ENCODE results near the gene PVALB. TPM values are rescaled to one million over a fixed set of nuclear protein-coding genes. Genes with fewer than 3 reads are reported as not detected.

Gene PVALB
- total RNA-seq, 1 experiment from 2014 or later, result not detected

- peak overlapping the region; percentile 62 for H3K9ac ChIP-seq (ENCODE audit: low read length)
- peak overlapping the region; percentile 35; the same call in 1 of the 2 replicates for H3K4me3 ChIP-seq (ENCODE audit: low read length)
- H2AFZ ChIP-seq (ENCODE audit: low read length), result peak overlapping the region; percentile 58
- 0 out of 2 replicates have a peak, but pooled peaks cover 3% of the 10 kb centered on the region for H4K20me1 ChIP-seq (ENCODE audit: insufficient read depth, low read depth, low read length)
- H3K27me3 ChIP-seq (ENCODE audit: low read length), result no peaks in the 10 kb centered on the region
- H3K9me2 ChIP-seq (replicated peaks; ENCODE audit: insufficient read depth, low read length), result no peaks in the 10 kb centered on the region
- no peaks in the 10 kb centered on the region for H3K9me3 ChIP-seq (ENCODE audit: low read length)
- no peaks in the 10 kb centered on the region for H3K36me3 ChIP-seq (ENCODE audit: insufficient read depth, low read length)
- DNase-seq, result no peak
- H3K27ac ChIP-seq (ENCODE audit: low read length), result no peak overlapping the region
- peak overlapping the region; percentile 58 for H3K4me2 ChIP-seq (ENCODE audit: low read depth, low read length, poor library complexity, severe bottlenecking)
- 0 out of 2 replicates have a peak, but pooled peaks cover 4% of the 10 kb centered on the region for H3K79me2 ChIP-seq (ENCODE audit: low read length)
- peaks cover 20% of the 10 kb centered on the region for H3K4me1 ChIP-seq (ENCODE audit: low read length)
Measured at GRCh38 chr22:36776722-36777121, 40.1 kb downstream of the PVALB start.

DNA sequence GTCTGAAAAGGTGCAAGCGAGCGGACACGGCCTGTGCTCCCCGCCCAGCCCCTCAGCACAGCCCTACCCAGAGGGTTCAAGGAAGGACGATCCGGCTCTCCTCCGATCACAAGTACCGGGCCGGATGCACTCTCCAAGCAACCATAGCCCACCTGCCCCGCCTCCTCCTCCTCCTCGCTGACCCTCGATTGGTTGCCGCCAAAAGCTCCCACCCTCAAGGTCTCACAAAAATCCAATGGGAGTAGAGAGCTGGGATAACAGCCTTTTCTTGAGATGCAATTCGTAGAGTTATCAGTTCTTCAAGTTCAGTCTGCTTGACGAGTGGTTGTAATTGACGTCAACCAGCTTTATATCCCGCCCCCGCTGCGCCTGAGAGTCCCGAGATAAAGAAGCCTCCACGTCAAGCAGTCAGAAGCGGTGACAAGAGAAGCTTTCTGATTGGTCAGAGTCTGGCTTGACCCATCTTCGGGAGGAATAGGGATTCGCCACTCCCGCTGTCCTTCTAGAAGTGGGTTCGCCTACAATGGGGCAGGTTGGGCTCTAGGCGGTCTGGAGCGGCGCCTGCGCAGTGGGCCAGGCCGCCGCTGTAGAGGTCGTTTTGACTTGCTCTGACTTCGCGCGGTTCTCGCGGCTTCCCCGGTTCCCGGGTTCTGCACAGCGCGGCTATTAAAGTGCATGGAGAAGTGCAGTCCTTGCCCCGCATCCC lies 40.7 kb downstream of the PVALB start, which contains the start of gene IFT27:
TSS of gene IFT27 (minus strand) at position 156 of the 706 bp plus-strand sequence. CDS start 412 bp downstream, outside the sequence.
- DNase-seq, result peak; percentile 100
- Histone ChIP-seq H3K4me2 (ENCODE audit: low read depth, low read length, poor library complexity, severe bottlenecking) (peak within 1 kb of the TSS; percentile 87), H3K9me3 (ENCODE audit: low read length) (no peaks in the 10 kb centered on the region), H3K27me3 (ENCODE audit: low read length) (no peaks in the 10 kb centered on the region), H3K27ac (ENCODE audit: low read length) (no peak within 1 kb of the TSS), H4K20me1 (ENCODE audit: insufficient read depth, low read depth, low read length) (0 out of 2 replicates have a peak, but pooled peaks cover 3% of the 10 kb centered on the region), H3K9ac (ENCODE audit: low read length) (peak within 1 kb of the TSS; percentile 84), H3K9me2 (replicated peaks; ENCODE audit: insufficient read depth, low read length) (no peaks in the 10 kb centered on the region), H2AFZ (ENCODE audit: low read length) (peak within 1 kb of the TSS; percentile 69), H3K4me3 (ENCODE audit: low read length) (peak within 1 kb of the TSS; percentile 91), H3K36me3 (ENCODE audit: insufficient read depth, low read length) (no peaks in the 10 kb centered on the region), H3K79me2 (ENCODE audit: low read length) (0 out of 2 replicates have a peak, but pooled peaks cover 4% of the 10 kb centered on the region), H3K4me1 (ENCODE audit: low read length) (peaks cover 17% of the 10 kb centered on the region)

GRCh38 chr22:36775586-36775963 lies 41.3 kb downstream of the PVALB start:
- peak; percentile 74 for DNase-seq
- Histone ChIP-seq H3K27me3 (ENCODE audit: low read length) (no peaks in the 10 kb centered on the region), H3K9me3 (ENCODE audit: low read length) (no peaks in the 10 kb centered on the region), H3K27ac (ENCODE audit: low read length) (no peak overlapping the region), H3K4me2 (ENCODE audit: low read depth, low read length, poor library complexity, severe bottlenecking) (peak overlapping the region; percentile 87), H3K9ac (ENCODE audit: low read length) (peak overlapping the region; percentile 84), H3K36me3 (ENCODE audit: insufficient read depth, low read length) (no peaks in the 10 kb centered on the region), H2AFZ (ENCODE audit: low read length) (peak overlapping the region; percentile 69; the same call in 1 of the 2 replicates), H3K4me3 (ENCODE audit: low read length) (peak overlapping the region; percentile 91), H3K79me2 (ENCODE audit: low read length) (0 out of 2 replicates have a peak, but pooled peaks cover 4% of the 10 kb centered on the region), H3K4me1 (ENCODE audit: low read length) (peaks cover 17% of the 10 kb centered on the region), H4K20me1 (ENCODE audit: insufficient read depth, low read depth, low read length) (0 out of 2 replicates have a peak, but pooled peaks cover 3% of the 10 kb centered on the region), H3K9me2 (replicated peaks; ENCODE audit: insufficient read depth, low read length) (no peaks in the 10 kb centered on the region)

GRCh38 chr22:36773935-36774334 lies 42.9 kb downstream of the PVALB start:
- peaks cover 17% of the 10 kb centered on the region for H3K4me1 ChIP-seq (ENCODE audit: low read length)
- peak; percentile 60 for DNase-seq
- H3K9me2 ChIP-seq (replicated peaks; ENCODE audit: insufficient read depth, low read length), result no peaks in the 10 kb centered on the region
- no peaks in the 10 kb centered on the region for H3K36me3 ChIP-seq (ENCODE audit: insufficient read depth, low read length)
- H3K27me3 ChIP-seq (ENCODE audit: low read length), result no peaks in the 10 kb centered on the region
- H3K4me2 ChIP-seq (ENCODE audit: low read depth, low read length, poor library complexity, severe bottlenecking), result no peak overlapping the region
- H3K9me3 ChIP-seq (ENCODE audit: low read length), result no peaks in the 10 kb centered on the region
- no peak overlapping the region for H3K4me3 ChIP-seq (ENCODE audit: low read length)
- no peak overlapping the region for H3K27ac ChIP-seq (ENCODE audit: low read length)
- 0 out of 2 replicates have a peak, but pooled peaks cover 4% of the 10 kb centered on the region for H3K79me2 ChIP-seq (ENCODE audit: low read length)
- no peak overlapping the region for H2AFZ ChIP-seq (ENCODE audit: low read length)
- H3K9ac ChIP-seq (ENCODE audit: low read length), result no peak overlapping the region
- 0 out of 2 replicates have a peak, but pooled peaks cover 3% of the 10 kb centered on the region for H4K20me1 ChIP-seq (ENCODE audit: insufficient read depth, low read depth, low read length)

GRCh38 chr22:36772451-36772850 lies 44.4 kb downstream of the PVALB start:
- 0 out of 2 replicates have a peak, but pooled peaks cover 3% of the 10 kb centered on the region for H4K20me1 ChIP-seq (ENCODE audit: insufficient read depth, low read depth, low read length)
- no peak overlapping the region for H3K9ac ChIP-seq (ENCODE audit: low read length)
- no peak overlapping the region for H2AFZ ChIP-seq (ENCODE audit: low read length)
- 0 out of 2 replicates have a peak, but pooled peaks cover 4% of the 10 kb centered on the region for H3K79me2 ChIP-seq (ENCODE audit: low read length)
- H3K4me2 ChIP-seq (ENCODE audit: low read depth, low read length, poor library complexity, severe bottlenecking), result no peak overlapping the region
- no peaks in the 10 kb centered on the region for H3K9me2 ChIP-seq (replicated peaks; ENCODE audit: insufficient read depth, low read length)
- no peak for DNase-seq
- peaks cover 17% of the 10 kb centered on the region for H3K4me1 ChIP-seq (ENCODE audit: low read length)
- no peaks in the 10 kb centered on the region for H3K36me3 ChIP-seq (ENCODE audit: insufficient read depth, low read length)
- no peaks in the 10 kb centered on the region for H3K27me3 ChIP-seq (ENCODE audit: low read length)
- no peak overlapping the region for H3K27ac ChIP-seq (ENCODE audit: low read length)
- H3K4me3 ChIP-seq (ENCODE audit: low read length), result no peak overlapping the region
- H3K9me3 ChIP-seq (ENCODE audit: low read length), result no peaks in the 10 kb centered on the region

GRCh38 chr22:36771356-36772063 lies 45.3 kb downstream of the PVALB start:
- no peak overlapping the region for H3K4me2 ChIP-seq (ENCODE audit: low read depth, low read length, poor library complexity, severe bottlenecking)
- no peaks in the 10 kb centered on the region for H3K36me3 ChIP-seq (ENCODE audit: insufficient read depth, low read length)
- H3K9me2 ChIP-seq (replicated peaks; ENCODE audit: insufficient read depth, low read length), result no peaks in the 10 kb centered on the region
- 0 out of 2 replicates have a peak, but pooled peaks cover 4% of the 10 kb centered on the region for H3K79me2 ChIP-seq (ENCODE audit: low read length)
- H3K4me3 ChIP-seq (ENCODE audit: low read length), result no peak overlapping the region
- H3K27me3 ChIP-seq (ENCODE audit: low read length), result no peaks in the 10 kb centered on the region
- peaks cover 9% of the 10 kb centered on the region for H3K4me1 ChIP-seq (ENCODE audit: low read length)
- 0 out of 2 replicates have a peak, but pooled peaks cover 3% of the 10 kb centered on the region for H4K20me1 ChIP-seq (ENCODE audit: insufficient read depth, low read depth, low read length)
- no peak overlapping the region for H3K9ac ChIP-seq (ENCODE audit: low read length)
- no peak overlapping the region for H3K27ac ChIP-seq (ENCODE audit: low read length)
- H3K9me3 ChIP-seq (ENCODE audit: low read length), result no peaks in the 10 kb centered on the region
- no peak overlapping the region for H2AFZ ChIP-seq (ENCODE audit: low read length)
- no peak for DNase-seq

- Histone ChIP-seq H3K4me2 (ENCODE audit: low read depth, low read length, poor library complexity, severe bottlenecking) (no peak overlapping the region), H3K27me3 (ENCODE audit: low read length) (no peaks in the 10 kb centered on the region), H3K79me2 (ENCODE audit: low read length) (0 out of 2 replicates have a peak, but pooled peaks cover 4% of the 10 kb centered on the region), H3K4me3 (ENCODE audit: low read length) (no peak overlapping the region), H2AFZ (ENCODE audit: low read length) (no peak overlapping the region), H3K36me3 (ENCODE audit: insufficient read depth, low read length) (no peaks in the 10 kb centered on the region), H4K20me1 (ENCODE audit: insufficient read depth, low read depth, low read length) (0 out of 2 replicates have a peak, but pooled peaks cover 3% of the 10 kb centered on the region), H3K9me3 (ENCODE audit: low read length) (no peaks in the 10 kb centered on the region), H3K9ac (ENCODE audit: low read length) (no peak overlapping the region), H3K9me2 (replicated peaks; ENCODE audit: insufficient read depth, low read length) (no peaks in the 10 kb centered on the region), H3K27ac (ENCODE audit: low read length) (no peak overlapping the region), H3K4me1 (ENCODE audit: low read length) (peaks cover 7% of the 10 kb centered on the region)
- peak; percentile 9 for DNase-seq
Measured at GRCh38 chr22:36770513-36771231, 46.2 kb downstream of the PVALB start.

Measured in Karpas-422 (cell line).